Fibroblast of lung (primary cell): Measurements from ENCODE around the gene KRTAP10-1. TPM values are rescaled to one million over a fixed set of nuclear protein-coding genes. Genes with fewer than 3 reads are reported as not detected.

Experiments
- DNase-seq, 2 donors: peaks; one replicate each; pipeline versions ENCODE4 v3.0.0 to v3.0.0-alpha.2; 2010; ENCODE audit warnings: low read depth in 2 of 2
- H2AFZ ChIP-seq: 2 replicates; pipeline ENCODE4 v1.5.1; 2012; ENCODE audit warnings: low read length, control low read depth, inconsistent platforms
- H3K27ac ChIP-seq: 2 replicates; pipeline ENCODE4 v1.5.1; 2011; ENCODE audit warnings: low read length, control low read depth; ENCODE audit not compliant: insufficient read depth
- H3K27me3 ChIP-seq: 2 replicates; pipeline ENCODE4 v1.5.1; 2011; ENCODE audit warnings: mild to moderate bottlenecking, low read length; ENCODE audit not compliant: control insufficient read depth, insufficient read depth
- H3K36me3 ChIP-seq: 2 replicates; pipeline ENCODE4 v1.5.1; 2011; ENCODE audit warnings: low read length; ENCODE audit not compliant: control insufficient read depth, insufficient read depth
- H3K4me1 ChIP-seq: 2 replicates; pipeline ENCODE4 v1.5.1; 2011; ENCODE audit warnings: low read length; ENCODE audit not compliant: control insufficient read depth, insufficient read depth; ENCODE audit errors: extremely low read depth
- H3K4me2 ChIP-seq: 2 replicates; pipeline ENCODE4 v1.5.1; 2011; ENCODE audit warnings: low read length, control low read depth; ENCODE audit not compliant: insufficient read depth; ENCODE audit errors: extremely low read depth
- H3K4me3 ChIP-seq, 4 experiments: fragments of 200-600 bp in 1 of 4; sonication (generic) in 1 of 4; replicated peaks in 1 of 4; 2 replicates each; pipeline ENCODE4 v1.5.1; 2011 to 2016; ENCODE audit warnings: low read length in 4 of 4, low read depth in 3 of 4, mild to moderate bottlenecking in 3 of 4, control low read depth in 2 of 4, inconsistent platforms in 1 of 4, mixed read lengths in 1 of 4; ENCODE audit not compliant: insufficient read depth in 1 of 4; ENCODE audit errors: control extremely low read depth in 1 of 4
- H3K79me2 ChIP-seq: 2 replicates; pipeline ENCODE4 v1.5.1; 2012; ENCODE audit warnings: mild to moderate bottlenecking, low read length, inconsistent platforms; ENCODE audit not compliant: control insufficient read depth, insufficient read depth
- H3K9ac ChIP-seq: 2 replicates; pipeline ENCODE4 v1.5.1; 2011; ENCODE audit warnings: mild to moderate bottlenecking, low read length, control low read depth; ENCODE audit not compliant: insufficient read depth
- H3K9me3 ChIP-seq: 2 replicates; pipeline ENCODE4 v1.5.1; 2012; ENCODE audit warnings: low read depth, low read length; ENCODE audit not compliant: control insufficient read depth, insufficient read depth
- H4K20me1 ChIP-seq: 2 replicates; pipeline ENCODE4 v1.5.1; 2011; ENCODE audit warnings: low read length; ENCODE audit not compliant: control insufficient read depth, insufficient read depth; ENCODE audit errors: extremely low read depth
- CTCF ChIP-seq, 2 donors: IDR thresholded peaks in 1 of 2; conservative IDR thresholded peaks in 1 of 2; 1 replicate in 1 of 2; 2 replicates in 1 of 2; pipeline ENCODE4 v1.5.1; 2011 to 2012; ENCODE audit warnings: low read length in 2 of 2, control low read depth in 1 of 2, inconsistent platforms in 1 of 2, low read depth in 1 of 2, mild to moderate bottlenecking in 1 of 2
- EZH2 ChIP-seq: IDR thresholded peaks from 2 replicates; pipeline ENCODE4 v1.5.1; 2012; ENCODE audit warnings: low read length, control low read depth, mild to moderate bottlenecking; ENCODE audit errors: missing control alignments
- polyA plus RNA-seq, 2 donors: library from polyadenylated mRNA; depleted of rRNA in 1 of 2; stranded (reverse) in 1 of 2; unstranded in 1 of 2; fragments of >200 nt; gene quantifications; 2 replicates each; pipeline ENCODE4 v1.2.1, GENCODE V29; 2011 to 2012; ENCODE audit warnings: missing spikeins in 1 of 2
- total RNA-seq: library from RNA; depleted of rRNA; stranded (reverse); fragments of >200 nt; gene quantifications from 2 replicates; pipeline ENCODE4 v1.2.1, GENCODE V29; 2014

KRTAP10-1 gene
- total and polyA plus RNA-seq, 2 donors (not counting 1 experiment from before 2014, with no cell fraction given), result not detected

GRCh38 chr21:44578371-44579055 is 38.5 kb upstream of the KRTAP10-1 start:
- DNase-seq, result no peak
- TF ChIP-seq EZH2 (no peak), CTCF (conservative IDR thresholded peaks at IDR 0.05 in 1 of 2, IDR thresholded peaks at IDR 0.05 in 1 of 2; ENCODE audit: low read depth in 1 of 2, low read length in 2 of 2) (no peak)
- H3K27me3 ChIP-seq, result no peaks in the 10 kb centered on the region
- H3K4me1 ChIP-seq, result no peaks in the 10 kb centered on the region
- H3K36me3 ChIP-seq, result no peaks in the 10 kb centered on the region
- H3K79me2 ChIP-seq, result no peaks in the 10 kb centered on the region
- H3K4me2 ChIP-seq, result no peak overlapping the region
- no peaks in the 10 kb centered on the region for H3K9me3 ChIP-seq
- no peak overlapping the region for H3K4me3 ChIP-seq
- no peak overlapping the region for H2AFZ ChIP-seq
- no peaks in the 10 kb centered on the region for H4K20me1 ChIP-seq
- H3K9ac ChIP-seq, result no peak overlapping the region
- no peak overlapping the region for H3K27ac ChIP-seq

- H3K9ac ChIP-seq, result no peak overlapping the region
- H3K4me1 ChIP-seq, result no peaks in the 10 kb centered on the region
- TF ChIP-seq EZH2 (no peak), CTCF (conservative IDR thresholded peaks at IDR 0.05 in 1 of 2, IDR thresholded peaks at IDR 0.05 in 1 of 2; ENCODE audit: low read depth in 1 of 2, low read length in 2 of 2) (no peak)
- no peak overlapping the region for H3K27ac ChIP-seq
- H2AFZ ChIP-seq, result no peak overlapping the region
- no peak for DNase-seq
- H3K4me3 ChIP-seq, result no peak overlapping the region
- no peaks in the 10 kb centered on the region for H4K20me1 ChIP-seq
- H3K36me3 ChIP-seq, result no peaks in the 10 kb centered on the region
- no peaks in the 10 kb centered on the region for H3K27me3 ChIP-seq
- no peaks in the 10 kb centered on the region for H3K79me2 ChIP-seq
- no peaks in the 10 kb centered on the region for H3K9me3 ChIP-seq
- H3K4me2 ChIP-seq, result no peak overlapping the region
Measured at GRCh38 chr21:44576025-44576420, 36.0 kb upstream of the KRTAP10-1 start.

GRCh38 chr21:44575307-44576024 is 35.5 kb upstream of the KRTAP10-1 start:
- no peak overlapping the region for H3K9ac ChIP-seq
- H3K4me3 ChIP-seq, result no peak overlapping the region
- no peak for TF ChIP-seq CTCF (conservative IDR thresholded peaks at IDR 0.05 in 1 of 2, IDR thresholded peaks at IDR 0.05 in 1 of 2; ENCODE audit: low read depth in 1 of 2, low read length in 2 of 2)
- no peak for TF ChIP-seq EZH2
- H4K20me1 ChIP-seq, result no peaks in the 10 kb centered on the region
- no peak overlapping the region for H3K27ac ChIP-seq
- H3K4me2 ChIP-seq, result no peak overlapping the region
- no peak for DNase-seq
- no peaks in the 10 kb centered on the region for H3K36me3 ChIP-seq
- H3K4me1 ChIP-seq, result no peaks in the 10 kb centered on the region
- no peaks in the 10 kb centered on the region for H3K27me3 ChIP-seq
- no peak overlapping the region for H2AFZ ChIP-seq
- H3K79me2 ChIP-seq, result no peaks in the 10 kb centered on the region
- no peaks in the 10 kb centered on the region for H3K9me3 ChIP-seq
